HepG2 (cell line): ENCODE data around the gene DDX24. TPM values are rescaled to one million over a fixed set of nuclear protein-coding genes. Genes with fewer than 3 reads are reported as not detected.

Experiments used
- ATAD3A ChIP-seq: sonication (generic); formaldehyde crosslinking; IDR thresholded peaks from 2 replicates; pipeline ENCODE4 v1.4.0; 2020; ENCODE audit warnings: missing genetic modification reagents
- KDM6A ChIP-seq: IDR thresholded peaks from 2 replicates; pipeline ENCODE4 v1.6.1; 2016; ENCODE audit warnings: low read depth
- MIXL1 ChIP-seq: IDR thresholded peaks from 2 replicates; pipeline ENCODE4 v1.6.1; 2016
- NFATC3 ChIP-seq: sonication (generic); formaldehyde crosslinking; IDR thresholded peaks from 2 replicates; pipeline ENCODE4 v1.5.1; 2020; ENCODE audit warnings: mild to moderate bottlenecking, missing genetic modification reagents
- NFE2 ChIP-seq: sonication (generic); formaldehyde crosslinking; IDR thresholded peaks from 2 replicates; pipeline ENCODE4 v1.4.0; 2020; ENCODE audit warnings: missing genetic modification reagents
- NR2F6 ChIP-seq, 2 experiments: IDR thresholded peaks; 2 replicates each; pipeline ENCODE4 v1.6.1; 2016; ENCODE audit warnings: antibody characterized with exemption in 1 of 2, mild to moderate bottlenecking in 1 of 2
- PAX8 ChIP-seq: sonication (generic); formaldehyde crosslinking; IDR thresholded peaks from 2 replicates; pipeline ENCODE4 v1.8.0; 2022; ENCODE audit warnings: mild to moderate bottlenecking, missing genetic modification reagents, borderline replicate concordance
- SIX1 ChIP-seq: sonication (generic); formaldehyde crosslinking; IDR thresholded peaks from 2 replicates; pipeline ENCODE4 v1.4.0; 2020; ENCODE audit warnings: missing genetic modification reagents, borderline replicate concordance
- STAG1 ChIP-seq: sonication (generic); formaldehyde crosslinking; IDR thresholded peaks from 2 replicates; pipeline ENCODE4 v1.4.0; 2020; ENCODE audit warnings: missing genetic modification reagents
- ZMYM2 ChIP-seq: sonication (generic); formaldehyde crosslinking; IDR thresholded peaks from 2 replicates; pipeline ENCODE4 v1.8.0; 2022; ENCODE audit warnings: mild to moderate bottlenecking, missing genetic modification reagents
- ZNF343 ChIP-seq: sonication (generic); formaldehyde crosslinking; IDR thresholded peaks from 2 replicates; pipeline ENCODE4 v1.4.0; 2020; ENCODE audit warnings: mild to moderate bottlenecking, missing genetic modification reagents
- ZNF746 ChIP-seq: sonication (generic); formaldehyde crosslinking; IDR thresholded peaks from 2 replicates; pipeline ENCODE4 v1.8.0; 2022; ENCODE audit warnings: mild to moderate bottlenecking, missing genetic modification reagents
- ZSCAN22 ChIP-seq: sonication (generic); formaldehyde crosslinking; IDR thresholded peaks from 2 replicates; pipeline ENCODE4 v1.4.0; 2020; ENCODE audit warnings: mild to moderate bottlenecking, missing genetic modification reagents
- polyA plus RNA-seq, 8 experiments: library from polyadenylated mRNA; depleted of rRNA in 3 of 8; stranded (reverse) in 7 of 8; unstranded in 1 of 8; fragments of >200 nt; fragmentation: Illumina TruSeq in 4 of 8; extraction: Trizol in 4 of 8; gene quantifications; 2 replicates each; pipeline versions ENCODE4 v1.2.1 to v1.2.3, GENCODE V29; 2011 to 2016; ENCODE audit warnings: low read depth in 4 of 8, missing spikeins in 1 of 8, mixed read lengths in 1 of 8; ENCODE audit not compliant: insufficient read depth in 1 of 8
- total RNA-seq, 5 experiments: library from RNA; depleted of rRNA; stranded (reverse); fragments of >200 nt; fragmentation: Illumina TruSeq; extraction: Trizol; gene quantifications; 2 replicates each; pipeline ENCODE4 v1.2.3, GENCODE V29; 2016; ENCODE audit warnings: low read depth in 1 of 5
- TF ChIP-seq, protein P1 (sequence below): sonication (generic); formaldehyde crosslinking; IDR thresholded peaks from 2 replicates; pipeline ENCODE4 v1.4.0; 2020; ENCODE audit warnings: missing genetic modification reagents
- TF ChIP-seq, protein P2 (sequence below): fragments of 450-650 bp; IDR thresholded peaks from 2 replicates; pipeline ENCODE4 v1.6.1; 2016
- TF ChIP-seq, protein P3 (sequence below): sonication (generic); formaldehyde crosslinking; IDR thresholded peaks from 2 replicates; pipeline ENCODE4 v1.4.0; 2020; ENCODE audit warnings: missing genetic modification reagents
- TF ChIP-seq, protein P4 (sequence below): sonication (generic); formaldehyde crosslinking; IDR thresholded peaks from 2 replicates; pipeline ENCODE4 v1.5.0; 2020; ENCODE audit warnings: missing genetic modification reagents, mild to moderate bottlenecking, borderline replicate concordance
- TF ChIP-seq, protein P5 (sequence below): sonication (generic); formaldehyde crosslinking; IDR thresholded peaks from 2 replicates; pipeline ENCODE4 v1.8.0; 2023; ENCODE audit warnings: mild to moderate bottlenecking, missing genetic modification reagents
- TF ChIP-seq, protein P6 (sequence below): sonication (generic); formaldehyde crosslinking; conservative IDR thresholded peaks from 2 replicates; pipeline ENCODE4 v1.8.0; 2022; ENCODE audit warnings: low read depth, missing genetic modification reagents
- TF ChIP-seq, protein P7 (sequence below): IDR thresholded peaks from 2 replicates; pipeline ENCODE4 v1.6.1; 2018; ENCODE audit warnings: missing genetic modification reagents, mild to moderate bottlenecking, missing compliant biosample characterization

Gene DDX24
- total and polyA plus RNA-seq, 2 of the 13 experiments (the other 11 are each of a cell fraction or from before 2014, with no cell fraction given), result 67.3 to 149 TPM

DNA sequence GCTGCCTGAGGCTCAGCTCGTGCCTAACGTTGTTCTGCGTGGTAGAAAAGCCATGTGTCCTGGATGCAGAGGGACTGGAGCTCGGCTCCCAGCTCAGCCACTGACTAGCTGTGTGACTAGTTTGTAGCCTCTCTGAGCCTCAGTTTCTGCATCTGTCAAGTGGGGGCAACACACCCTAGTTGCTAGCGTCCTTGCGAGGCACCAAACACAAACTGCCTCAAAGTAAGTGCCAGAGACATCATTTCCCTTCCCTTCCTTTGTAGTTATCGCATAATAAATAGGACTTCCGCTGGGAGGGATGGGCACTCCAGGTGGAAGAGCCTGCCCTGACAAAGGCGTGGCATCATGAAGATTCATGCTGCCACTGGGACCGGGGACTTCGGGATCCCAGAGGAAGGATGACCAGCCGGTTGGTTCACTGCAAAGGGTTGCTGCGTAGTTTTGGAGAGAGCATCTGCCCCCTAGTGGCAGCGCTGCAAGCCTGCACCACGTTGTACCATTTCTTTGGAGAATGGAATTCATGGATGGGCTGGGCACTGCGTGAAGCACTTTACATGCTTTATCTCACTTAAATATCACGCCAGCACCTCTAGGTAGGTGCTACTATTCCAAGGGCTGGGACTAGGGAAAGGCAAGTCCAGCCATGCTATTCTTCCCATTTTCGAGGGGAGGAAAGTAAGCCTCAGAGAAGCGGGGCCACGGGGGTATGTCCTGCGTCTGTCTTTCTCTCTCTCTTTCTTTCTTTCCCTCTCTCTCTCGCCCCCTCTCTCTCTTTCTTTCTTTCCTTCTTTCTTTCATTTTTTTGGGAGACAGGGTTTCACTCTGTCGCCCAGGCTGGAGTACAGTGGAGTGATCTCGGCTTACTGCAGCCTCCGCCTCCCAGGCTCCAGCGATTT is 79.3 kb downstream of the DDX24 start (continued):
- TF ChIP-seq KDM6A (CRISPR knock-in tag) (no peak), NFE2 (CRISPR knock-in tag) (0 out of 2 replicates have a peak, but pooled peaks have one; percentile 15), MIXL1 (CRISPR knock-in tag) (no peak), NR2F6 (IDR thresholded peaks at IDR 0.05) (no peak), NR2F6 (CRISPR knock-in tag; IDR thresholded peaks at IDR 0.05) (0 out of 2 replicates have a peak, but pooled peaks have one; percentile 15), PAX8 (CRISPR knock-in tag) (no peak), ATAD3A (no peak), ZNF746 (CRISPR knock-in tag) (no peak), SIX1 (CRISPR knock-in tag) (no peak), NFATC3 (CRISPR knock-in tag) (no peak), STAG1 (peak; percentile 89), ZMYM2 (CRISPR knock-in tag) (no peak), ZSCAN22 (CRISPR knock-in tag) (no peak), ZNF343 (CRISPR knock-in tag) (no peak)
- TF ChIP-seq, protein P1, sequence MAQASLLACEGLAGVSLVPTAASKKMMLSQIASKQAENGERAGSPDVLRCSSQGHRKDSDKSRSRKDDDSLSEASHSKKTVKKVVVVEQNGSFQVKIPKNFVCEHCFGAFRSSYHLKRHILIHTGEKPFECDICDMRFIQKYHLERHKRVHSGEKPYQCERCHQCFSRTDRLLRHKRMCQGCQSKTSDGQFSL, result no peak
- TF ChIP-seq, protein P2, sequence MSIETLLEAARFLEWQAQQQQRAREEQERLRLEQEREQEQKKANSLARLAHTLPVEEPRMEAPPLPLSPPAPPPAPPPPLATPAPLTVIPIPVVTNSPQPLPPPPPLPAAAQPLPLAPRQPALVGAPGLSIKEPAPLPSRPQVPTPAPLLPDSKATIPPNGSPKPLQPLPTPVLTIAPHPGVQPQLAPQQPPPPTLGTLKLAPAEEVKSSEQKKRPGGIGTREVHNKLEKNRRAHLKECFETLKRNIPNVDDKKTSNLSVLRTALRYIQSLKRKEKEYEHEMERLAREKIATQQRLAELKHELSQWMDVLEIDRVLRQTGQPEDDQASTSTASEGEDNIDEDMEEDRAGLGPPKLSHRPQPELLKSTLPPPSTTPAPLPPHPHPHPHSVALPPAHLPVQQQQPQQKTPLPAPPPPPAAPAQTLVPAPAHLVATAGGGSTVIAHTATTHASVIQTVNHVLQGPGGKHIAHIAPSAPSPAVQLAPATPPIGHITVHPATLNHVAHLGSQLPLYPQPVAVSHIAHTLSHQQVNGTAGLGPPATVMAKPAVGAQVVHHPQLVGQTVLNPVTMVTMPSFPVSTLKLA, result no peak
- TF ChIP-seq, protein P3, sequence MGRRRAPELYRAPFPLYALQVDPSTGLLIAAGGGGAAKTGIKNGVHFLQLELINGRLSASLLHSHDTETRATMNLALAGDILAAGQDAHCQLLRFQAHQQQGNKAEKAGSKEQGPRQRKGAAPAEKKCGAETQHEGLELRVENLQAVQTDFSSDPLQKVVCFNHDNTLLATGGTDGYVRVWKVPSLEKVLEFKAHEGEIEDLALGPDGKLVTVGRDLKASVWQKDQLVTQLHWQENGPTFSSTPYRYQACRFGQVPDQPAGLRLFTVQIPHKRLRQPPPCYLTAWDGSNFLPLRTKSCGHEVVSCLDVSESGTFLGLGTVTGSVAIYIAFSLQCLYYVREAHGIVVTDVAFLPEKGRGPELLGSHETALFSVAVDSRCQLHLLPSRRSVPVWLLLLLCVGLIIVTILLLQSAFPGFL (CRISPR knock-in tag), result no peak
- TF ChIP-seq, protein P4, sequence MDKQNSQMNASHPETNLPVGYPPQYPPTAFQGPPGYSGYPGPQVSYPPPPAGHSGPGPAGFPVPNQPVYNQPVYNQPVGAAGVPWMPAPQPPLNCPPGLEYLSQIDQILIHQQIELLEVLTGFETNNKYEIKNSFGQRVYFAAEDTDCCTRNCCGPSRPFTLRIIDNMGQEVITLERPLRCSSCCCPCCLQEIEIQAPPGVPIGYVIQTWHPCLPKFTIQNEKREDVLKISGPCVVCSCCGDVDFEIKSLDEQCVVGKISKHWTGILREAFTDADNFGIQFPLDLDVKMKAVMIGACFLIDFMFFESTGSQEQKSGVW (CRISPR knock-in tag), result no peak
- TF ChIP-seq, protein P5, sequence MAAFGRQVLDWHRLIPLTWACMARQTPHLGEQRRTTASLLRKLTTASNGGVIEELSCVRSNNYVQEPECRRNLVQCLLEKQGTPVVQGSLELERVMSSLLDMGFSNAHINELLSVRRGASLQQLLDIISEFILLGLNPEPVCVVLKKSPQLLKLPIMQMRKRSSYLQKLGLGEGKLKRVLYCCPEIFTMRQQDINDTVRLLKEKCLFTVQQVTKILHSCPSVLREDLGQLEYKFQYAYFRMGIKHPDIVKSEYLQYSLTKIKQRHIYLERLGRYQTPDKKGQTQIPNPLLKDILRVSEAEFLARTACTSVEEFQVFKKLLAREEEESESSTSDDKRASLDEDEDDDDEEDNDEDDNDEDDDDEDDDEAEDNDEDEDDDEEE (CRISPR knock-in tag), result no peak
- TF ChIP-seq, protein P6, sequence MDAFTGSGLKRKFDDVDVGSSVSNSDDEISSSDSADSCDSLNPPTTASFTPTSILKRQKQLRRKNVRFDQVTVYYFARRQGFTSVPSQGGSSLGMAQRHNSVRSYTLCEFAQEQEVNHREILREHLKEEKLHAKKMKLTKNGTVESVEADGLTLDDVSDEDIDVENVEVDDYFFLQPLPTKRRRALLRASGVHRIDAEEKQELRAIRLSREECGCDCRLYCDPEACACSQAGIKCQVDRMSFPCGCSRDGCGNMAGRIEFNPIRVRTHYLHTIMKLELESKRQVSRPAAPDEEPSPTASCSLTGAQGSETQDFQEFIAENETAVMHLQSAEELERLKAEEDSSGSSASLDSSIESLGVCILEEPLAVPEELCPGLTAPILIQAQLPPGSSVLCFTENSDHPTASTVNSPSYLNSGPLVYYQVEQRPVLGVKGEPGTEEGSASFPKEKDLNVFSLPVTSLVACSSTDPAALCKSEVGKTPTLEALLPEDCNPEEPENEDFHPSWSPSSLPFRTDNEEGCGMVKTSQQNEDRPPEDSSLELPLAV (CRISPR knock-in tag), result no peak
- TF ChIP-seq, protein P7, sequence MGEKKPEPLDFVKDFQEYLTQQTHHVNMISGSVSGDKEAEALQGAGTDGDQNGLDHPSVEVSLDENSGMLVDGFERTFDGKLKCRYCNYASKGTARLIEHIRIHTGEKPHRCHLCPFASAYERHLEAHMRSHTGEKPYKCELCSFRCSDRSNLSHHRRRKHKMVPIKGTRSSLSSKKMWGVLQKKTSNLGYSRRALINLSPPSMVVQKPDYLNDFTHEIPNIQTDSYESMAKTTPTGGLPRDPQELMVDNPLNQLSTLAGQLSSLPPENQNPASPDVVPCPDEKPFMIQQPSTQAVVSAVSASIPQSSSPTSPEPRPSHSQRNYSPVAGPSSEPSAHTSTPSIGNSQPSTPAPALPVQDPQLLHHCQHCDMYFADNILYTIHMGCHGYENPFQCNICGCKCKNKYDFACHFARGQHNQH (CRISPR knock-in tag), result peak; percentile 59; the same call in 1 of the 2 replicates
